ENCODE results near the gene LHPP.

The LHPP gene

DNA sequence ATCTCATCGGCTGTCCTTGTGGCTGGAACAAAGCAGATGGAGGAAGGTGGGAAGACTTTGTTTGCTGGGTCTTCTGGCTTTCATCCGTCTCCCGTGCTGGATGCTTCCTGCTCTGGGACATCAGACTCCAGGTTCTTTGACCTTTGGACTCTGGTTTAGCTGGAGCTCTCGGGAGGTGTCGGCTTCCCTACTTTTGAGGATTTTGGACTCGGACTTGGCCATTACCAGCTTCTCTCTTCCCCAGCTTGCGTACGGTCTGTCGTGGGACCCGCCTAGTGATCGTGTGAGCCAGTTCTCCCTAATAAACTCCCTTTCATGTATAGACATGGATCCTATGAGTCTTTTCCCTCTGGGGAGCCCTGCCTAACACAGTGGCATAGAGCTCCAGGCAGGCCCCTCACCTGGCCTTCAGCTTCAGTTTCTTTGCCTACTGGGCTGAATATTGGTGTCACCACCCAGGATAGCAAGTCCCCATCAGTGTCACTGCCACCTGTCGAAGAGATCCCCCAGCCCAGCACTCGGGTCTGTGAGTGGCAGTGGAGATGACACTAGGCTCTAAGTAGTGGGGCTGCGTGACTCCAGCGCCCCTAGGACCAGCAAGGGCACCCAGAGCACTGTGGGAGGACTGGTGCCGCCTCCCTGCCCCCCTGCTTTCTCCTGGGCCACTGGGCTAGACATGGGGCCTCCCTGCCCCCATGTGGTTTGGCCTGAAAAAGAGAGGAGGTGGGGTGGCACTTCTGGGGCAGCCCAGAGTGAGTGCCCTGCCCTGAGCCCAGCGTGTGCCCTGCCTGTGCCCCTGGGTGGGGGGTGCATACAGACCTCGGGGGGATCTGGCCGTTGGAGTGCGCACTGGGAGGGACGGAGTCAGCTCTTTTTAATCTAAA lies 135.6 kb downstream of the LHPP start:
- no peak for TF ChIP-seq ZFX (IDR thresholded peaks at IDR 0.05)
- TF ChIP-seq, protein P1, sequence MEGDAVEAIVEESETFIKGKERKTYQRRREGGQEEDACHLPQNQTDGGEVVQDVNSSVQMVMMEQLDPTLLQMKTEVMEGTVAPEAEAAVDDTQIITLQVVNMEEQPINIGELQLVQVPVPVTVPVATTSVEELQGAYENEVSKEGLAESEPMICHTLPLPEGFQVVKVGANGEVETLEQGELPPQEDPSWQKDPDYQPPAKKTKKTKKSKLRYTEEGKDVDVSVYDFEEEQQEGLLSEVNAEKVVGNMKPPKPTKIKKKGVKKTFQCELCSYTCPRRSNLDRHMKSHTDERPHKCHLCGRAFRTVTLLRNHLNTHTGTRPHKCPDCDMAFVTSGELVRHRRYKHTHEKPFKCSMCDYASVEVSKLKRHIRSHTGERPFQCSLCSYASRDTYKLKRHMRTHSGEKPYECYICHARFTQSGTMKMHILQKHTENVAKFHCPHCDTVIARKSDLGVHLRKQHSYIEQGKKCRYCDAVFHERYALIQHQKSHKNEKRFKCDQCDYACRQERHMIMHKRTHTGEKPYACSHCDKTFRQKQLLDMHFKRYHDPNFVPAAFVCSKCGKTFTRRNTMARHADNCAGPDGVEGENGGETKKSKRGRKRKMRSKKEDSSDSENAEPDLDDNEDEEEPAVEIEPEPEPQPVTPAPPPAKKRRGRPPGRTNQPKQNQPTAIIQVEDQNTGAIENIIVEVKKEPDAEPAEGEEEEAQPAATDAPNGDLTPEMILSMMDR (conservative IDR thresholded peaks at IDR 0.05): no peak
- H3K27ac ChIP-seq: no peak overlapping the region

DNA sequence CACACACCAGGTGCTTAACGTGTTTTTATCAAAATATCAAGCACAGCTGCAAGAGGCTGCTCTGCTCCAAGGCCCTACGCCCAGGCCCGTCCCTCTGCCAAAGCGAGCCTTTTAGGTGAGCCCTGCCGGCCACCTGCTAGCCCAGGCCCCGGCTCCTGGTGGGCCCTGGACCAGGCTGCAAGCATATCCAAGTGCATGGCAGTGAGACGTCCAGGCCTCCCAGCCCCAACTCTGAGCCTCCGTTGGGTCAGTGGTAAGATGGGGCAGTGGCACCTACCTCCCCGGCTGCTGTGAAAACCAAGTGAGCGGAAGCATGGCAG lies 136.2 kb downstream of the LHPP start:
- no peak overlapping the region for H3K27ac ChIP-seq
- TF ChIP-seq, protein P1 (conservative IDR thresholded peaks at IDR 0.05): no peak

DNA sequence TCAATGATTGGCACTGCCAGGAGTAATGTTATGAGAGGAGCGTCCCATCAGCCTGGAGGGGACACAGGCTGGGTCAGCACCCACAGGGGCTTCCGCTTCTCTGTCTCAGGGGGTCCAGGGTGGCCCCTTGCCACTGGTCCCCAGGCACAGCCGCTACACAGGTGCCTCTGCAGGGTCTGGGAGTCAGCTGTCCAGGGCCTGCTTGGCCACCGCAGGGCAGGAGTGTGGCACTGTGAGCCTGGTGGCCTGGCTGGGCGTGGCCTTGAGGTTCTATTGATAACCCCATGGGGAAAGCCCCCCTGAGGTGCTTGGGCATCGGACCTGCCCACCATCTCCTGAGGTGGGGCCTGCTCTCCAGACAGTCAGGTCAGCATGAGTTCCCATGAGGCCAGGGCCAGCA lies 136.6 kb downstream of the LHPP start:
- no peak for TF ChIP-seq ZFX (IDR thresholded peaks at IDR 0.05)
- TF ChIP-seq, protein P1 (conservative IDR thresholded peaks at IDR 0.05): no peak
- no peak overlapping the region for H3K27ac ChIP-seq

DNA sequence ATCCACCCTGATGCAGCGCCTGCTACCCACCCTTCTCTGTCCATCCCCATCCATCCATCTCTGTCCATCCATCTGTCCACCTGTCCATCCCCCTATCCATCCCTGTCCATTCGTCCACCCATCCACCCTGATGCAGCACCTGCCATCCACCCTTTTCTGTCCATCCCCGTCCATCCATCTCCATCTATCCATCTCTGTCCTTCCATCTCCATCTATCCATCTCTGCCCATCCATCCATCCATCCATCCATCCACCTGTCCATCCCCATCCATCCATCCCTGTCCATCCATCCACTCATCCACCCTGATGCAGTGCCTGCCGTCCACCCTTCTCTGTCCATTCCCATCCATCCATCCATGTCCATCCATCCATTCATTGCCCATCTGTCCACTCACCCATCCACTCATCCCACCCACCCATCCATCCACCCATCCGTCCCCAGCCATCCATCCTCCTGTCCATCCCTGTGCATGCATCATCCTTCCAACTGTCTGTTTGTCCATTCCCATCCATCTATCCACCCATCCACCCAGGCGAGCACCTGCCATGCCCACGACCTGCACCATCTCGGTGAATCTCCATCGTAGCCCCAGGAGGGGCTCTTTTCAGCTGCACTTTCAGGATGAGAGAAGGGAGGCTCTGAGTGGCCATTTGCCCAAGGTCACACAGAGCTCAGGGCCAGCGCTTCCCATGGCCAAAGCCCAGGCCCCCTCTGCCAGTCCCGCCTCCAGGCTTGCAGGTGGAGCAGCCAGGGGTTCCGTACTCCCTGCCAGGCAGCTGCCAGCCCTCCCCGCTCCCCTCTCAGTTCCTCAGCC lies 137.4 kb downstream of the LHPP start:
- TF ChIP-seq, protein P1 (conservative IDR thresholded peaks at IDR 0.05): no peak
- H3K27ac ChIP-seq: no peak overlapping the region

DNA sequence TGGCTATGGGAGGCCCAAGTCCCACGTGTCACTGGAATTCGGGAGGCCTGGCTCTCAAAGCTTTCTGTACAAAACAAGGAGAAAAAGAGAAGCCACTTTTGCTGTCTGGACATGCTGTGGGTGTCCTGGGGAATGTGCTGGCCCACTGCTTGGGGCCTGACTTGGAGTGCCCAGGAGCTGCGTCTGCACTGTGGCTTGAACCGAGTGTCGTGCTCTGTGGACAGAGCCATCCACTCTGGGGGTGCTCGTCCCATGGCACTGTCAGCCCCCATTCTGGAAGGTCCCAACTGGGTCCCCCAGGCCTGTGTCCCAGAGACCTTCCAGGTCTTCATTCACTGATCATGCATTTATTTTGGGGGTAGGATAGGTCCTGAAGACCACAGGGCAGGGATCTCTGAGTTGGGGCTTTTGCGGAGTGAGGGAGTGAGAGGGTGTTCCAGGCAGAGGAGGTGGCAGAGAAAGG lies 138.0 kb downstream of the LHPP start:
- H3K27ac ChIP-seq: no peak overlapping the region
- no peak for TF ChIP-seq ZFX (IDR thresholded peaks at IDR 0.05)
- TF ChIP-seq, protein P1 (conservative IDR thresholded peaks at IDR 0.05): no peak

DNA sequence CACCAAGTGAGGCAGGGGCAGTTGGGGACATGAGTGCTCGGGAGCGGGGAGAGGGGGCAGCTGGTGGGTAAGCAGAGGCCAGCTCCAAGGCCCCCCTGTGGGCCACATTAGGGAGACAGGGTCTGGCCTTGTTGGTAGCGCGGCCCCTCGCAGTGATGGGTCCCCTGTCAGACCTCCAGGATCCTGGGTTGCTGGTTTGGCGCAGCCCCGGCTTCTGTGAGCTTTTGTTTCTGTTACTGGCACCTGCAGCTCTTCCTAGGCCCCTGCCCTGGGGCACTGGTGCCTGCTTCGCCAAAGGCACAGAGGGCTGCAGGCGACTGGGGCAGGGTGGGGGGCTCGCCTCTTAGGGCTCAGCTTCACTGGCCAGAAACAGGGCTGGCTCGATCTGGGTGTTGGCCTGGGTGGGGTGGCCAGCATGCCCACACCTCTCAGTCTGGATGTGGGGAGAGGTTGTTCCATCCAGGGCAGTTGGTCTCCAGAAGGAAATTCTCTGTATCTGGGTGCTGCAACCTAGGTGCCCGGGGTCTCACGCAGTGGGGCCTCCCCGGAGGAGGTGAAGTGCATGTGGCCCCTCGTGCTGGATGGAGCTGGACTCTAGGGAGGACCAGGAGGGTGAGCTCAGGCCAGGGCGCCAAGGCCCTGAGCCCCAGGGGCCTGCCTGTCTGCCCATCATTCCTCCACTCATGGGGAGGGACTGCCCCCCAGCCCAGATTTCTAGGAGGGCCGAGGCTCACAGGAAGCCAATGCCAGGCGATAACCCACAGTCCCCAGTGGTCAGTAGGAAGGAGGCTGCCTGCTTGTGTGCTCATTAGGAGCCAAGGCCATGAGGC lies 138.6 kb downstream of the LHPP start:
- TF ChIP-seq, protein P1 (conservative IDR thresholded peaks at IDR 0.05): no peak
- TF ChIP-seq ZFX (IDR thresholded peaks at IDR 0.05): no peak
- no peak overlapping the region for H3K27ac ChIP-seq
